Liver (tissue), 9 donors: ENCODE data around the gene MIA3. TPM values are rescaled to one million over a fixed set of nuclear protein-coding genes. Genes with fewer than 3 reads are reported as not detected.
A peak's percentile ranks its signal among the peaks of the same experiment; 100 is the strongest.

ENCODE experiments used
- DNase-seq: peaks from one replicate; pipeline ENCODE4 v3.0.0-alpha.2; 2017; ENCODE audit warnings: low spot score
- H3K27ac ChIP-seq, 2 donors: one replicate each; pipeline ENCODE4 v1.7.0; 2013; ENCODE audit warnings: inconsistent platforms in 2 of 2, low read length in 2 of 2, control low read depth in 1 of 2, low read depth in 1 of 2, mild to moderate bottlenecking in 1 of 2
- H3K27me3 ChIP-seq, 4 donors: one replicate each; pipeline versions ENCODE4 v1.6.1 to v1.7.0; 2013; ENCODE audit warnings: low read length in 3 of 4, inconsistent platforms in 1 of 4, mild to moderate bottlenecking in 1 of 4, moderate library complexity in 1 of 4; ENCODE audit not compliant: control insufficient read depth in 4 of 4, insufficient read depth in 4 of 4
- H3K36me3 ChIP-seq, 4 donors: one replicate each; pipeline versions ENCODE4 v1.6.1 to v1.7.0; 2013; ENCODE audit warnings: low read length in 3 of 4, mild to moderate bottlenecking in 3 of 4, low read depth in 1 of 4, moderate library complexity in 1 of 4; ENCODE audit not compliant: control insufficient read depth in 4 of 4, insufficient read depth in 3 of 4
- H3K4me1 ChIP-seq, 4 donors: one replicate each; pipeline versions ENCODE4 v1.6.1 to v1.7.0; 2013; ENCODE audit warnings: low read length in 3 of 4, mild to moderate bottlenecking in 3 of 4, moderate library complexity in 1 of 4; ENCODE audit not compliant: control insufficient read depth in 4 of 4, insufficient read depth in 4 of 4
- H3K4me3 ChIP-seq, 3 donors: one replicate each; pipeline versions ENCODE4 v1.6.1 to v1.7.0; 2013; ENCODE audit warnings: low read length in 3 of 3, control low read depth in 1 of 3, low read depth in 1 of 3, mild to moderate bottlenecking in 1 of 3
- H3K9ac ChIP-seq, 2 donors: one replicate each; pipeline ENCODE4 v1.7.0; 2013; ENCODE audit warnings: low read length in 2 of 2, mild to moderate bottlenecking in 2 of 2, moderate library complexity in 2 of 2, control low read depth in 1 of 2, low read depth in 1 of 2
- H3K9me3 ChIP-seq, 4 donors: one replicate each; pipeline versions ENCODE4 v1.6.1 to v1.7.0; 2013; ENCODE audit warnings: low read length in 3 of 4; ENCODE audit not compliant: control insufficient read depth in 4 of 4
- ATF3 ChIP-seq: IDR thresholded peaks from 2 replicates; pipeline ENCODE4 v1.6.1; 2016; ENCODE audit warnings: antibody characterized with exemption
- EGR1 ChIP-seq, 2 donors: IDR thresholded peaks; 2 replicates each; pipeline ENCODE4 v1.6.1; 2016 to 2018; ENCODE audit warnings: antibody characterized with exemption in 2 of 2, low read depth in 2 of 2
- FOXA1 ChIP-seq: IDR thresholded peaks from 2 replicates; pipeline ENCODE4 v1.6.1; 2016; ENCODE audit warnings: antibody characterized with exemption
- FOXA2 ChIP-seq: IDR thresholded peaks from 2 replicates; pipeline ENCODE4 v1.6.1; 2016; ENCODE audit warnings: antibody characterized with exemption
- GABPA ChIP-seq, 2 donors: IDR thresholded peaks in 1 of 2; conservative IDR thresholded peaks in 1 of 2; 2 replicates each; pipeline ENCODE4 v1.6.1; 2016; ENCODE audit warnings: antibody characterized with exemption in 2 of 2, mild to moderate bottlenecking in 1 of 2, moderate library complexity in 1 of 2
- HNF4A ChIP-seq, 2 donors: conservative IDR thresholded peaks; 2 replicates each; pipeline ENCODE4 v1.6.1; 2016; ENCODE audit warnings: antibody characterized with exemption in 2 of 2, mild to moderate bottlenecking in 2 of 2
- HNF4G ChIP-seq: IDR thresholded peaks from 2 replicates; pipeline ENCODE4 v1.6.1; 2016; ENCODE audit warnings: antibody characterized with exemption
- JUND ChIP-seq, 2 donors: IDR thresholded peaks; 2 replicates each; pipeline ENCODE4 v1.6.1; 2016; ENCODE audit warnings: antibody characterized with exemption in 2 of 2
- NR2F2 ChIP-seq: IDR thresholded peaks from 2 replicates; pipeline ENCODE4 v1.6.1; 2016; ENCODE audit warnings: antibody characterized with exemption
- RAD21 ChIP-seq, 2 donors: IDR thresholded peaks; 2 replicates each; pipeline ENCODE4 v1.6.1; 2016; ENCODE audit warnings: antibody characterized with exemption in 2 of 2, mild to moderate bottlenecking in 2 of 2
- REST ChIP-seq: IDR thresholded peaks from 2 replicates; pipeline ENCODE4 v1.6.1; 2016; ENCODE audit warnings: antibody characterized with exemption, mild to moderate bottlenecking
- RXRA ChIP-seq, 2 donors: IDR thresholded peaks; 2 replicates each; pipeline ENCODE4 v1.6.1; 2017 to 2018; ENCODE audit warnings: antibody characterized with exemption in 2 of 2, mild to moderate bottlenecking in 1 of 2
- SP1 ChIP-seq: IDR thresholded peaks from 2 replicates; pipeline ENCODE4 v1.6.1; 2018; ENCODE audit warnings: antibody characterized with exemption, mild to moderate bottlenecking
- TAF1 ChIP-seq: conservative IDR thresholded peaks from 2 replicates; pipeline ENCODE4 v1.6.1; 2016; ENCODE audit warnings: antibody characterized with exemption, mild to moderate bottlenecking
- YY1 ChIP-seq: IDR thresholded peaks from 2 replicates; pipeline ENCODE4 v1.6.1; 2016; ENCODE audit warnings: antibody characterized with exemption, mild to moderate bottlenecking
- WGBS: extraction: QIAGEN DNeasy Blood & Tissue Kit; methylation state at CpG from one replicate; pipeline ENCODE4 v1.1.7; 2013; 5-methylcytosine and 5-hydroxymethylcytosine counted together
- polyA plus RNA-seq, 2 donors: library from polyadenylated mRNA; stranded (reverse) in 1 of 2; unstranded in 1 of 2; fragments of 200-250 nt in 1 of 2; fragments of >200 nt in 1 of 2; fragmentation: Nextera tagmentation in 1 of 2; extraction: Ambion mirVana in 1 of 2; gene quantifications; one replicate each; pipeline versions ENCODE4 v1.2.1 to v1.2.3, GENCODE V29; 2013 to 2015
- total RNA-seq, 2 donors: library from RNA; depleted of rRNA; stranded (reverse); fragments of >200 nt; gene quantifications; one replicate each; pipeline ENCODE4 v1.2.3, GENCODE V29; 2014
- TF ChIP-seq, protein P1 (sequence below): fragments of 150-350 bp; IDR thresholded peaks from 2 replicates; pipeline ENCODE4 v1.5.1; 2017; ENCODE audit warnings: improper control_type of control experiment, low read depth, low read length; ENCODE audit not compliant: missing input control
- TF ChIP-seq, protein P2 (sequence below): IDR thresholded peaks from 2 replicates; pipeline ENCODE4 v1.6.1; 2016; ENCODE audit warnings: antibody characterized with exemption
- TF ChIP-seq, protein P3 (sequence below): IDR thresholded peaks from 2 replicates; pipeline ENCODE4 v1.6.1; 2016; ENCODE audit warnings: antibody characterized with exemption
- donor health status: healthy.
- donor health status: healthy.
- donor health status: healthy.
- donor health status: healthy.
- donor health status: healthy.

The MIA3 gene
- total and polyA plus RNA-seq, 4 donors, result 20.8 to 69.4 (median 32.1) TPM

DNA sequence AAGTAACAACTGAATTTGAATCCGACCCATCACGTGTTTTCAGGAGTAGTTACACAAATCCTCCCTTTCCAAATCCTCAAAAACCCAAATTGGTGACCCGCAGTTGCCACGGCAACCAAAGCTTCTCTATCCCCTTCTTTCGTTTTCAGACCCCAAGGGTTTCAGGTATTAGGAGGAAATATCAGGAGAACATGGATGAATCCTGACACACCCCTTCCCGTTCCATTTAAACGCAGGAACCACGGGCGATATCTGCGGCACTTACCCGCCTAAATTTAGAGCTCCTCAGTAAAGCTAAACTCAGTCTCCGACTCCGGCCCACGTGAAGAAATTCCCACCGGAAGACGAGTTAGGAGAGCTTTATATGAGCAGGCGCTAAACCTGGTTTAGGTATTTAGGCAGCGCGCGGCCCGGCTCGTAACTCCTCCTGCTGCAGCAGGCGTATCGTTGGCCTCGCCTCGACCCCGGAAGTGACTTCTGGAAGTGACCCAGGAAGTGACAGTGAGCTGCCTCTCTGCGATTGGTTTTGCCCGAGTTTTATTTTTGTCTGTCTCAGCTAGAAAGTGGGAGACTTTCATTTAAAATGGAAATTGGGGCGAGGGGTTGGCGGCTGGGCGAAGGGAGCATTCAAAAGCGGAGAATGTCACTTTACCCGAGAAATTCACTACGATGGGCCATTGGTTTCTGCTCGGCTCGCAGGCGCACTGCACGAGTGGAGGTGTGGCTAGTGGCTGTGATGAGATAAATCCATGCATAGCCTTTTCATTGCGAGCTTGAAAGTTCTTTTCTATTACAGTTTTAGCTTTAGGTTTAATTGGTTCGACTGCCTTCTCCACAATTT lies 28.2 kb upstream of the MIA3 start, which contains the start of gene TAF1A (continued):
- TF ChIP-seq GABPA (IDR thresholded peaks at IDR 0.05 in 1 of 2, conservative IDR thresholded peaks at IDR 0.05 in 1 of 2) (peak; percentile 63 to 91), SP1 (peak; percentile 47), TAF1 (peak; percentile 78), ATF3 (no peak), FOXA1 (peak; percentile 46), NR2F2 (peak; percentile 90), HNF4G (no peak)
- TF ChIP-seq, protein P1, sequence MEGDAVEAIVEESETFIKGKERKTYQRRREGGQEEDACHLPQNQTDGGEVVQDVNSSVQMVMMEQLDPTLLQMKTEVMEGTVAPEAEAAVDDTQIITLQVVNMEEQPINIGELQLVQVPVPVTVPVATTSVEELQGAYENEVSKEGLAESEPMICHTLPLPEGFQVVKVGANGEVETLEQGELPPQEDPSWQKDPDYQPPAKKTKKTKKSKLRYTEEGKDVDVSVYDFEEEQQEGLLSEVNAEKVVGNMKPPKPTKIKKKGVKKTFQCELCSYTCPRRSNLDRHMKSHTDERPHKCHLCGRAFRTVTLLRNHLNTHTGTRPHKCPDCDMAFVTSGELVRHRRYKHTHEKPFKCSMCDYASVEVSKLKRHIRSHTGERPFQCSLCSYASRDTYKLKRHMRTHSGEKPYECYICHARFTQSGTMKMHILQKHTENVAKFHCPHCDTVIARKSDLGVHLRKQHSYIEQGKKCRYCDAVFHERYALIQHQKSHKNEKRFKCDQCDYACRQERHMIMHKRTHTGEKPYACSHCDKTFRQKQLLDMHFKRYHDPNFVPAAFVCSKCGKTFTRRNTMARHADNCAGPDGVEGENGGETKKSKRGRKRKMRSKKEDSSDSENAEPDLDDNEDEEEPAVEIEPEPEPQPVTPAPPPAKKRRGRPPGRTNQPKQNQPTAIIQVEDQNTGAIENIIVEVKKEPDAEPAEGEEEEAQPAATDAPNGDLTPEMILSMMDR, result no peak

DNA sequence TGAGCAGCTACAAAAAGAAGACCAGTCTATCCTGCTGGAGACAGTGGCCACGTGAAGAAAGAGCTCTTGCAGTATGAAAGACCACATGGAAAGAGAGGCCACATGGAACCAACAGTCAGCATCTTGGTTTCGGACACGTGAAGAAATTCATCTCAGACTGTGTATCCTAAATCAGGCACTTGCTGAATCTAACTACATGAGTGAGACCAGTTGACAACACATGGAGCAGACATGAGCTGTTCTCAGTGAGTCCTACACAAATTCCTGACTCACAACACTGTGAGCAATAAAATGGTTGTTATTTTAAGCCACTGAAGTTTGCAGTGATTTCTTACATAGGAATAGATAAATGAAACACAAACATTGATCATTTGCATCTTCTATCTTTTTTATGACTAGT lies 25.7 kb upstream of the MIA3 start:
- Histone ChIP-seq H3K27ac (no peak overlapping the region), H3K4me1 (peaks cover 8 to 15% (median 12%) of the 10 kb centered on the region in 4 donors), H3K9ac (no peak overlapping the region), H3K27me3 (no peaks in the 10 kb centered on the region), H3K9me3 (no peaks in the 10 kb centered on the region), H3K4me3 (no peak overlapping the region), H3K36me3 (peaks cover 0 to under 1% (median 0%) of the 10 kb centered on the region in 4 donors)
- no peak for DNase-seq
- no peak for TF ChIP-seq YY1
- TF ChIP-seq ATF3, result no peak
- no peak for TF ChIP-seq EGR1 (IDR thresholded peaks at IDR 0.05; ENCODE audit: low read depth in 2 of 2)
- no peak for TF ChIP-seq SP1
- TF ChIP-seq, protein P2, sequence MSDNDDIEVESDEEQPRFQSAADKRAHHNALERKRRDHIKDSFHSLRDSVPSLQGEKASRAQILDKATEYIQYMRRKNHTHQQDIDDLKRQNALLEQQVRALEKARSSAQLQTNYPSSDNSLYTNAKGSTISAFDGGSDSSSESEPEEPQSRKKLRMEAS, result no peak
- no peak for TF ChIP-seq REST
- TF ChIP-seq RAD21 (IDR thresholded peaks at IDR 0.05), result no peak
- TF ChIP-seq JUND (IDR thresholded peaks at IDR 0.05), result no peak
- TF ChIP-seq NR2F2, result no peak
- no peak for TF ChIP-seq HNF4G
- TF ChIP-seq FOXA2, result no peak
- no peak for TF ChIP-seq TAF1
- TF ChIP-seq, protein P3, sequence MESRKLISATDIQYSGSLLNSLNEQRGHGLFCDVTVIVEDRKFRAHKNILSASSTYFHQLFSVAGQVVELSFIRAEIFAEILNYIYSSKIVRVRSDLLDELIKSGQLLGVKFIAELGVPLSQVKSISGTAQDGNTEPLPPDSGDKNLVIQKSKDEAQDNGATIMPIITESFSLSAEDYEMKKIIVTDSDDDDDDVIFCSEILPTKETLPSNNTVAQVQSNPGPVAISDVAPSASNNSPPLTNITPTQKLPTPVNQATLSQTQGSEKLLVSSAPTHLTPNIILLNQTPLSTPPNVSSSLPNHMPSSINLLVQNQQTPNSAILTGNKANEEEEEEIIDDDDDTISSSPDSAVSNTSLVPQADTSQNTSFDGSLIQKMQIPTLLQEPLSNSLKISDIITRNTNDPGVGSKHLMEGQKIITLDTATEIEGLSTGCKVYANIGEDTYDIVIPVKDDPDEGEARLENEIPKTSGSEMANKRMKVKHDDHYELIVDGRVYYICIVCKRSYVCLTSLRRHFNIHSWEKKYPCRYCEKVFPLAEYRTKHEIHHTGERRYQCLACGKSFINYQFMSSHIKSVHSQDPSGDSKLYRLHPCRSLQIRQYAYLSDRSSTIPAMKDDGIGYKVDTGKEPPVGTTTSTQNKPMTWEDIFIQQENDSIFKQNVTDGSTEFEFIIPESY, result no peak
- no peak for TF ChIP-seq RXRA (IDR thresholded peaks at IDR 0.05)
- TF ChIP-seq HNF4A (conservative IDR thresholded peaks at IDR 0.05), result no peak
- 88% methylated on average over 3 of the region's 3 CpGs for WGBS
